Keratinocyte (primary cell): Measurements from ENCODE around the gene ALK. TPM values are rescaled to one million over a fixed set of nuclear protein-coding genes. Genes with fewer than 3 reads are reported as not detected.

ENCODE experiments used
- DNase-seq: peaks from one replicate; pipeline ENCODE4 v3.0.0-alpha.2; 2011; ENCODE audit warnings: low read depth, missing footprints, low spot score
- FAIRE-seq: peaks from 2 replicates; lab custom pipeline; 2011; peaks lifted over from hg19 to GRCh38; lab: Jason Lieb, UNC
- H2AFZ ChIP-seq: 2 replicates; pipeline ENCODE4 v1.6.0; 2012; ENCODE audit warnings: low read length, control low read depth, inconsistent platforms; ENCODE audit not compliant: control insufficient read depth
- H3K27ac ChIP-seq: 2 replicates; pipeline ENCODE4 v1.5.1; 2011; ENCODE audit warnings: low read length; ENCODE audit not compliant: control insufficient read depth, insufficient read depth
- H3K27me3 ChIP-seq: 3 replicates; pipeline ENCODE4 v1.6.0; 2011; ENCODE audit warnings: low read length; ENCODE audit not compliant: control insufficient read depth, insufficient read depth; ENCODE audit errors: extremely low read depth
- H3K36me3 ChIP-seq, 2 experiments: 2 replicates in 1 of 2; 3 replicates in 1 of 2; pipeline ENCODE4 v1.5.1; 2011; ENCODE audit warnings: low read length in 2 of 2, mild to moderate bottlenecking in 1 of 2; ENCODE audit not compliant: control insufficient read depth in 2 of 2, insufficient read depth in 2 of 2; ENCODE audit errors: extremely low read depth in 1 of 2
- H3K4me1 ChIP-seq: 3 replicates; pipeline ENCODE4 v1.5.1; 2011; ENCODE audit warnings: low read length; ENCODE audit not compliant: control insufficient read depth, insufficient read depth; ENCODE audit errors: extremely low read depth
- H3K4me2 ChIP-seq: 3 replicates; pipeline ENCODE4 v1.6.0; 2011; ENCODE audit warnings: low read depth, low read length; ENCODE audit not compliant: control insufficient read depth, insufficient read depth; ENCODE audit errors: extremely low read depth
- H3K4me3 ChIP-seq, 3 experiments: fragments of 200-600 bp in 1 of 3; sonication (generic) in 1 of 3; 2 replicates in 2 of 3; 3 replicates in 1 of 3; pipeline ENCODE4 v1.5.1; 2011 to 2016; ENCODE audit warnings: low read length in 3 of 3, mild to moderate bottlenecking in 3 of 3, control low read depth in 2 of 3, inconsistent platforms in 1 of 3, low read depth in 1 of 3, mixed read lengths in 1 of 3, mixed run types in 1 of 3, moderate library complexity in 1 of 3; ENCODE audit not compliant: control insufficient read depth in 2 of 3, insufficient read depth in 2 of 3; ENCODE audit errors: extremely low read depth in 1 of 3
- H3K79me2 ChIP-seq: 2 replicates; pipeline ENCODE4 v1.6.0; 2012; ENCODE audit warnings: low read length; ENCODE audit not compliant: control insufficient read depth, insufficient read depth
- H3K9ac ChIP-seq: 3 replicates; pipeline ENCODE4 v1.6.0; 2011; ENCODE audit warnings: low read length; ENCODE audit not compliant: control insufficient read depth, insufficient read depth; ENCODE audit errors: extremely low read depth
- H3K9me1 ChIP-seq: 3 replicates; pipeline ENCODE4 v1.6.0; 2011; ENCODE audit warnings: low read length; ENCODE audit not compliant: control insufficient read depth, insufficient read depth; ENCODE audit errors: extremely low read depth
- H3K9me3 ChIP-seq: 2 replicates; pipeline ENCODE4 v1.5.1; 2012; ENCODE audit warnings: low read depth, low read length; ENCODE audit not compliant: control insufficient read depth
- H4K20me1 ChIP-seq: 3 replicates; pipeline ENCODE4 v1.6.0; 2011; ENCODE audit warnings: low read length; ENCODE audit not compliant: control insufficient read depth, insufficient read depth; ENCODE audit errors: extremely low read depth
- EZH2 ChIP-seq: IDR thresholded peaks from one replicate; pipeline ENCODE4 v1.6.1; 2012; ENCODE audit warnings: inconsistent platforms, mild to moderate bottlenecking, low read length, moderate library complexity
- dilution Hi-C: fragments of 300-500 bp; cut with MboI; formaldehyde crosslinking; loops from one replicate; pipeline ENCODE4 v1.7.0; 2020; ENCODE audit warnings: low sequenced_read_pairs; ENCODE audit not compliant: extremely low pct_ligation_motif_present
- polyA plus RNA-seq, 5 experiments: library from polyadenylated mRNA; depleted of rRNA in 3 of 5; stranded (reverse) in 3 of 5; stranded (forward) in 1 of 5; unstranded in 1 of 5; fragments of >200 nt; gene quantifications; 1 replicate in 1 of 5; 2 replicates in 3 of 5; 3 replicates in 1 of 5; pipeline versions ENCODE4 v1.2.1 to v1.2.3, GENCODE V29; 2011 to 2012; ENCODE audit warnings: missing spikeins in 2 of 5, low read depth in 1 of 5, low replicate concordance in 1 of 5
- TF ChIP-seq, protein P1 (sequence below), 3 experiments: IDR thresholded peaks in 1 of 3; conservative IDR thresholded peaks in 1 of 3; optimal IDR thresholded peaks in 1 of 3; 2 replicates in 2 of 3; 3 replicates in 1 of 3; pipeline versions ENCODE3 to v1.5.1; 2011; ENCODE audit warnings: low read length in 3 of 3, mild to moderate bottlenecking in 3 of 3, moderate library complexity in 2 of 3, control low read depth in 1 of 3, inconsistent platforms in 1 of 3; ENCODE audit not compliant: insufficient read depth in 2 of 3; ENCODE audit errors: extremely low read depth in 1 of 3

The ALK gene
- polyA plus RNA-seq, 1 donor (not counting 4 experiments of a cell fraction or from before 2014, with no cell fraction given): not detected

DNA sequence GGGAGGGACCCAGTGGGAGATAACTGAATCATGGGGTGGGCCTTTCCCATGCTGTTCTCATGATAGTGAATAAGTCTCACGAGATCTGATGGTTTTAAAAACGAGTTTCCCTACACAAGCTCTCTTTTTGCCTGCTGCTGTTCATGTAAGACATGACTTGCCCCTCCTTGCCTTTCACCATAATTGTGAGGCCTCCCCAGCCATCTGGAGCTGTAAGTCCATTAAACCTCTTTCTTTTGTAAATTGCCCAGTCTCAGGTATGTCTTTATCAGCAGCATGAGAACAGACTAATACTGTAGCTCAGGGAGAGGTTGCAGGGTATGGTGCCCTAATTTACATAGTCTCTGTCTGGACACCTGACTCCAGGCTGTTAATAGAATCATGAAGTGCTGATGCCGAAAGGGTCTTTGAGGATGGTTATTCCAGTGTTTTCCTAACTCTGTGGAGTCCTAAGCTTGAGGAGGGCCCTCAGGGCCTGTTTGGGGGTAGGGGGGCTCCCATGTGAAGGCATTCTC is 343.2 kb downstream of the ALK start:
- H2AFZ ChIP-seq: no peak overlapping the region

GRCh38 chr2:29576231-29576630 is 345.2 kb downstream of the ALK start:
- Histone ChIP-seq H3K9ac (no peak overlapping the region), H3K9me3 (no peaks in the 10 kb centered on the region), H3K27me3 (peaks cover 19% of the 10 kb centered on the region), H3K79me2 (no peaks in the 10 kb centered on the region), H2AFZ (no peak overlapping the region), H3K9me1 (no peaks in the 10 kb centered on the region), H3K27ac (no peak overlapping the region), H3K4me2 (no peak overlapping the region), H3K4me3 (no peak overlapping the region), H4K20me1 (no peaks in the 10 kb centered on the region), H3K4me1 (no peaks in the 10 kb centered on the region), H3K36me3 (no peaks in the 10 kb centered on the region)
- dilution Hi-C loops: no loop called here
- FAIRE-seq: no peak
- TF ChIP-seq, protein P1, sequence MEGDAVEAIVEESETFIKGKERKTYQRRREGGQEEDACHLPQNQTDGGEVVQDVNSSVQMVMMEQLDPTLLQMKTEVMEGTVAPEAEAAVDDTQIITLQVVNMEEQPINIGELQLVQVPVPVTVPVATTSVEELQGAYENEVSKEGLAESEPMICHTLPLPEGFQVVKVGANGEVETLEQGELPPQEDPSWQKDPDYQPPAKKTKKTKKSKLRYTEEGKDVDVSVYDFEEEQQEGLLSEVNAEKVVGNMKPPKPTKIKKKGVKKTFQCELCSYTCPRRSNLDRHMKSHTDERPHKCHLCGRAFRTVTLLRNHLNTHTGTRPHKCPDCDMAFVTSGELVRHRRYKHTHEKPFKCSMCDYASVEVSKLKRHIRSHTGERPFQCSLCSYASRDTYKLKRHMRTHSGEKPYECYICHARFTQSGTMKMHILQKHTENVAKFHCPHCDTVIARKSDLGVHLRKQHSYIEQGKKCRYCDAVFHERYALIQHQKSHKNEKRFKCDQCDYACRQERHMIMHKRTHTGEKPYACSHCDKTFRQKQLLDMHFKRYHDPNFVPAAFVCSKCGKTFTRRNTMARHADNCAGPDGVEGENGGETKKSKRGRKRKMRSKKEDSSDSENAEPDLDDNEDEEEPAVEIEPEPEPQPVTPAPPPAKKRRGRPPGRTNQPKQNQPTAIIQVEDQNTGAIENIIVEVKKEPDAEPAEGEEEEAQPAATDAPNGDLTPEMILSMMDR (optimal IDR thresholded peaks at IDR 0.05 in 1 of 3, IDR thresholded peaks at IDR 0.05 in 1 of 3, conservative IDR thresholded peaks at IDR 0.05 in 1 of 3; ENCODE audit: extremely low read depth in 1 of 3, insufficient read depth in 2 of 3, low read length in 3 of 3): no peak
- no peak for TF ChIP-seq EZH2
- no peak for DNase-seq

More for the DNA sequence above, 343.2 kb downstream of the ALK start:
- Histone ChIP-seq H3K36me3 (no peaks in the 10 kb centered on the region), H3K4me1 (no peaks in the 10 kb centered on the region), H3K4me3 (no peak overlapping the region), H3K9ac (no peak overlapping the region), H4K20me1 (no peaks in the 10 kb centered on the region), H3K9me3 (no peaks in the 10 kb centered on the region), H3K4me2 (no peak overlapping the region), H3K9me1 (no peaks in the 10 kb centered on the region), H3K79me2 (no peaks in the 10 kb centered on the region), H3K27ac (no peak overlapping the region), H3K27me3 (peaks cover 19% of the 10 kb centered on the region)
- DNase-seq: no peak
- no peak for FAIRE-seq
- TF ChIP-seq, protein P1 (optimal IDR thresholded peaks at IDR 0.05 in 1 of 3, IDR thresholded peaks at IDR 0.05 in 1 of 3, conservative IDR thresholded peaks at IDR 0.05 in 1 of 3; ENCODE audit: extremely low read depth in 1 of 3, insufficient read depth in 2 of 3, low read length in 3 of 3): no peak
- no peak for TF ChIP-seq EZH2
- dilution Hi-C loops: no loop called here
